ENCODE results near the gene MSMB.

The MSMB gene

DNA sequence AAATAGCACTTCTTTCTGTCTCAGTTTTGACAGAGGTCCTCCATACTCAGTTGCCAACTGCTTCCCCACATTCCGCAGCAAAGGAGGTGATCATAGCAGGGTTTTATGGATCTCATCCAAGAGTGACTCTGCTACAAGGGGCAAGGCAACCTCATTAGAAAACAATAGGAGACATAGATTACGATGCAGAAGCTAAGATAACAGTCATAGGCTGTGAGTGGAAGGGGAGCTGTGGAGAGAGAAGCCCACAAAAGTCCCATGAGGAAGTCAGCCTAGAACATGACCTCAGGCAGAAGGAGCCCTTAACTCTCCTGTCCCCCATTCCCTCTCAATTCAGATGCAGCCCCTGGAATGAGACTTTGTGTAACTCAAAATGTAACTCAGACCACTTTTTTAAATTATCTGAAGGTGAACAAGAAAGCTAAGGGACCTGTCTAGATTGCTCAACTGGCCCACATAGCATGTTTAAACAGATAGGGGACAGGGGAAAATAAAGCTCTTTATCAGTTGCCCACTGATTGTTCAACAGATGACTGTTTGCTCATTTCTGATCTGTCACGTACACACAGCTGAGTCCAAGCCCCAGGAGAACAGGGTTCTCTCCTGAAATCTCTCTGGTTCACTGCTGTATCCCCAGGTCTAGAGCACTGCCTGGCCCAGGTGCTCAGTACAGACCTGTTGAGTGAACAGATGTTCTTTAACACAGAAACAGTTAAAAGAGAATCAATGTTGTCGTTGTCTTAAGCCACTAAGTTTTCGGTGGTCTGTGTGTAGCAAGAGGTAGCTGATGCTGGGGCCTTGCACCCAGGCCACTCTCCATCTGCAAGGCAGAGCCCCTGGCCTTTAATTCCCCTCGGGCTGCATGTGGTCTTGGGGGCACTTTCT is 14.2 kb downstream of the MSMB start:
- TF ChIP-seq, protein P1, sequence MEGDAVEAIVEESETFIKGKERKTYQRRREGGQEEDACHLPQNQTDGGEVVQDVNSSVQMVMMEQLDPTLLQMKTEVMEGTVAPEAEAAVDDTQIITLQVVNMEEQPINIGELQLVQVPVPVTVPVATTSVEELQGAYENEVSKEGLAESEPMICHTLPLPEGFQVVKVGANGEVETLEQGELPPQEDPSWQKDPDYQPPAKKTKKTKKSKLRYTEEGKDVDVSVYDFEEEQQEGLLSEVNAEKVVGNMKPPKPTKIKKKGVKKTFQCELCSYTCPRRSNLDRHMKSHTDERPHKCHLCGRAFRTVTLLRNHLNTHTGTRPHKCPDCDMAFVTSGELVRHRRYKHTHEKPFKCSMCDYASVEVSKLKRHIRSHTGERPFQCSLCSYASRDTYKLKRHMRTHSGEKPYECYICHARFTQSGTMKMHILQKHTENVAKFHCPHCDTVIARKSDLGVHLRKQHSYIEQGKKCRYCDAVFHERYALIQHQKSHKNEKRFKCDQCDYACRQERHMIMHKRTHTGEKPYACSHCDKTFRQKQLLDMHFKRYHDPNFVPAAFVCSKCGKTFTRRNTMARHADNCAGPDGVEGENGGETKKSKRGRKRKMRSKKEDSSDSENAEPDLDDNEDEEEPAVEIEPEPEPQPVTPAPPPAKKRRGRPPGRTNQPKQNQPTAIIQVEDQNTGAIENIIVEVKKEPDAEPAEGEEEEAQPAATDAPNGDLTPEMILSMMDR (conservative IDR thresholded peaks at IDR 0.05; ENCODE audit: low read depth, low read length) = no peak
- no peak for DNase-seq (ENCODE audit: low read depth)
- H3K4me3 ChIP-seq (ENCODE audit: low read length) = no peak overlapping the region

DNA sequence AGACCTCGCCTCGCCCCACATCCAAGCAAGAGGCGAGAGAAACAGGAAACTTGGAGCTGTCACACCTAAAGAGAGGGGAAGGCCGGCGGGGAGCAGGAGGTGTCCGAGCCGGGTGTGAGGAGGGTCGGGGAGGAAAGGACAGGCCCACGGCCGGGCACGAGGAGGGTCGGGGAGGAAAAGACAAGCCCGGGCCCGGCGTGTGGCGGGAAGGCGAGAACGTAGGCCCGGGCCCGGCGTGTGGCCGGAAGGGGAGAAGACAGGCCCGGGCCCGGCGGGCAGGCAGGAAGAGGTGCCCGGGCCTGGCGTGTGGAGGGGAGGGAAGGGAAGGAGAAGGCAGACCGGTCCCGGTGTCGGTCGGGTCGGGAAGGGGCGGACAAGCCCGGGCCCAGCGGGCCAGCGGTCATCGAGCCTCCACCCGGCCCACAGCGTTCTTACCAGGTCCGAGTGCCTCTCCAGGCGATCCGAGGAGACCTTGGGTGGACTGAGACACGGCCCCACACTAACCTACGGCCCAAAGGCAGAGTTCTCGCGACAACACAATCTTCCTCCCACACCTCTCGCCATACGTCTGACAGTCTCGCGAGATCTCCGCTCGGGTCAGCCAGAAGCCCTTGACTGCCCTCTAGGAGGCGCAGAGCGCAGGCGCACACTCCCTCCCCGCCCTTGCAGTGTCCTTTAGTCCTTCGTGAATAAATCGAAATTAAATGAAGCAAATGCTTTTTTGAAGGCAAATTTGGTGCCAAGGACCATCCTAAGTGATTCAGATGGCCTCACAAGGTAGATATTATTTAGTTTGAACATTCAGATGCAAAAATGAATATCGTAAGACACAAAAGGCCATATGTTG is 15.8 kb downstream of the MSMB start, which contains the start of gene NCOA4:
NCOA4 (minus strand) TSS at position 533 of the 847 bp plus-strand sequence. CDS start 13,943 bp downstream, outside the sequence.
- TF ChIP-seq, protein P1 (conservative IDR thresholded peaks at IDR 0.05; ENCODE audit: low read depth, low read length) = peak; percentile 72
- DNase-seq (ENCODE audit: low read depth) = peak; percentile 92
- peak within 1 kb of the TSS; percentile 87 for H3K4me3 ChIP-seq (ENCODE audit: low read length)

DNA sequence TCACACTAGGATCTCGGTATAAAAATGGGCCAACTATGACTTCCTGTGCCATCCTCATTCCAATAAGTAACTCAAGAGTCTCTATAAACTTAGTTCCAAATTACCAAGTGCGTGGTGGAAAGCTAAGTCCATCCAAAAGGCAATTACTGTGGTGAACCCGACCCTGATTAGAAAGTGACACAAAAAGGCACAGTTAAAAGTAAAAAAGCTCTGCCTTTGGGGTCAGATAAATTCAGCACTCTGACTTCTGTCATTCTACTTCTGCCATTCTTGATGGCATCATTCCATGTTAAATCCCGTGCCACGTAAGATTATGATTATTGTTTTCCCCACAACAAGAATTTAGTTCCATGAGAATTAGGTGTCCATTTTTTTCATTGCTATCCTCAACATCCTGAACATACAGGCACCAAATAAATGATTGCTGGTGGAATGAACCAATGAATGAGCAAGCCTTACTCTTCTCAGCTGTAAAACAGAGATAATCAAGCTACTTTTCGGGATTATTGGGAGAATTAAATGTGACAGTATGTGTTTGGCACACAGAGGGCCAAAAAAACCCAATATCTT is 16.5 kb downstream of the MSMB start:
- H3K4me3 ChIP-seq (ENCODE audit: low read length) = peak overlapping the region; percentile 87
- DNase-seq (ENCODE audit: low read depth) = no peak
- TF ChIP-seq, protein P1 (conservative IDR thresholded peaks at IDR 0.05; ENCODE audit: low read depth, low read length) = no peak

DNA sequence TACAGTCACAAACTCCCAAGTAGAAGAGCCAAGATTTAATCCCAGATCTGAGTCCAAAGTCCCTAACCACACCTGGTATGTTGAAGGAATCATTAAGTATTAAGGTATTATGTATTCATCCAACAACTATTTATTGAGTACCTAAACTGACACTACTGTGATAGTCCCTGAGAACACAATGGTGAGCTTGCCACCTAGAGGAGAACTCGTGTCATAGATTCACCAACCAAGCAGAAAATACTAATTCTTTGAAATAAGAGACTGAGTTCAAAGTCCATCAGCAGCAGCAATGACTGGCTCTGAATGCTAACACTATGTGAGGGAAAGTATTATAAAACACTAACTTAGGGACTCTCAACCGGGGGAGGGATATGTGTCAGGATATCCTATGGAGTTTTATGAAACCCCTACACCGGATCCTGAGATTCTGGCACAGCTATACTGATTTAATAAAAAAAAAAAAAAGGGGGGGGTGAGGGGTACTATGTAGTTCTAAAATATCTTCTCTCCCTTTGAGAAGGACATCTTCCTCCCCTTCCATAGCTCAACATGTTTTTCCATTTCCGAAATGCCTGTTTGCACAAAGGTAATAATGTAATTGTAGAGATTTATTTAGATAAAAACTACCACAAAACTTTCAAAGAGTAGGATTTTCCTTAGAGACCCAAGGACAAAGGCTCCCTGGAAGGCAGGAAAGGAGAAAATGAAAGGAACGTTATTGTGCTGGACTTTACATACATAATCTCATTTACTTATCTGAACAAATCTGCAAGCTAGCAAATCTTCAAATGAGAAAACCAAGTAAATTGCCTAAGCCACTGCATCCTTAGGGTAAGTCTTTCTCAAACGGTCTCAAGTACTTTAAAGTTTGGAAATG is 17.2 kb downstream of the MSMB start:
- peak; percentile 48 for DNase-seq (ENCODE audit: low read depth)
- TF ChIP-seq, protein P1 (conservative IDR thresholded peaks at IDR 0.05; ENCODE audit: low read depth, low read length) = peak; percentile 71

DNA sequence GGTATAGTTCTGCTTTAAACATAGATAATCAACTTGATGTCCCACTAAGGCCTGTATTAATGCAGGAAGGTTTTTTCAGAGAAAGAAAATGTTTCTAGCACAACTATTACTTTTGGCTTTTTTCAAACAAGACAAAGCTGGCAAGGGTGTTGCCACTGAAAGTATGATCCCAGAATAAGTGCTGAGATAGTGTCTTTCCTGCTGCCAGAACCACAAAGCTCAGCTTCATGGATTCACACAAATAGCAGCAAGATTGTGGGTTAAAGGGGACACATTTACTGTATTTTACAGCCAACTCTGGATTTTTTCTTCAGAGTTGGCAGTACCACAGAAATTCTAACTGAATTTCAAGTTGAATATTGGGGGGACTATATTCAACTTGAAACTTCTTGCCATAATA is 20.0 kb downstream of the MSMB start:
- no peak for DNase-seq (ENCODE audit: low read depth)
- H3K4me3 ChIP-seq (ENCODE audit: low read length) = no peak overlapping the region
- TF ChIP-seq, protein P1 (conservative IDR thresholded peaks at IDR 0.05; ENCODE audit: low read depth, low read length) = no peak

More for the DNA sequence above, 17.2 kb downstream of the MSMB start:
- peak overlapping the region; percentile 87 for H3K4me3 ChIP-seq (ENCODE audit: low read length)

DNA sequence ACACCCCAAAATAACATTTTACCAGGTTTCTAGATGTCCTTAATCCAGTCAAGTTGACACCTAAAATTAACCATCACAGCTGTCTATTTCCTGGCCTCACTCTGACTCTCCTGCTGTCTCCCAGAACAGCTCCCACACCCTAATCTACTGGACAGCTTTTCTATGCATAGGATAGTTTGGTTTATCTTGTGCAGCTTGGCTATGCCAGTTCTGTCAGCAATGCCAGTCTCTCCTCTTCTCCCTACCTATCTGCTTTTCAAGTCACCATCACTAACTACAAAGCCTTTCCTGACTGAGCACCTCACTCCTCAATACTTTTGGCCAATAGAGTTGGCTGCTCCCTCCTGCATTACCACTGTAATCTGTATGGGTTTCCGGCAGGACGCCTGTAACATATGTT is 20.7 kb downstream of the MSMB start:
- no peak for DNase-seq (ENCODE audit: low read depth)
- no peak overlapping the region for H3K4me3 ChIP-seq (ENCODE audit: low read length)
- TF ChIP-seq, protein P1 (conservative IDR thresholded peaks at IDR 0.05; ENCODE audit: low read depth, low read length) = no peak
